Fibroblast of lung (primary cell): ENCODE data around the gene NOX3. TPM values are rescaled to one million over a fixed set of nuclear protein-coding genes. Genes with fewer than 3 reads are reported as not detected.
A peak's percentile ranks its signal among the peaks of the same experiment; 100 is the strongest.

Experiments
- DNase-seq, 2 donors: peaks; one replicate each; pipeline versions ENCODE4 v3.0.0 to v3.0.0-alpha.2; 2010; ENCODE audit warnings: low read depth in 2 of 2
- H2AFZ ChIP-seq: 2 replicates; pipeline ENCODE4 v1.5.1; 2012; ENCODE audit warnings: low read length, control low read depth, inconsistent platforms
- H3K27ac ChIP-seq: 2 replicates; pipeline ENCODE4 v1.5.1; 2011; ENCODE audit warnings: low read length, control low read depth; ENCODE audit not compliant: insufficient read depth
- H3K27me3 ChIP-seq: 2 replicates; pipeline ENCODE4 v1.5.1; 2011; ENCODE audit warnings: mild to moderate bottlenecking, low read length; ENCODE audit not compliant: control insufficient read depth, insufficient read depth
- H3K36me3 ChIP-seq: 2 replicates; pipeline ENCODE4 v1.5.1; 2011; ENCODE audit warnings: low read length; ENCODE audit not compliant: control insufficient read depth, insufficient read depth
- H3K4me1 ChIP-seq: 2 replicates; pipeline ENCODE4 v1.5.1; 2011; ENCODE audit warnings: low read length; ENCODE audit not compliant: control insufficient read depth, insufficient read depth; ENCODE audit errors: extremely low read depth
- H3K4me2 ChIP-seq: 2 replicates; pipeline ENCODE4 v1.5.1; 2011; ENCODE audit warnings: low read length, control low read depth; ENCODE audit not compliant: insufficient read depth; ENCODE audit errors: extremely low read depth
- H3K4me3 ChIP-seq, 4 experiments: fragments of 200-600 bp in 1 of 4; sonication (generic) in 1 of 4; replicated peaks in 1 of 4; 2 replicates each; pipeline ENCODE4 v1.5.1; 2011 to 2016; ENCODE audit warnings: low read length in 4 of 4, low read depth in 3 of 4, mild to moderate bottlenecking in 3 of 4, control low read depth in 2 of 4, inconsistent platforms in 1 of 4, mixed read lengths in 1 of 4; ENCODE audit not compliant: insufficient read depth in 1 of 4; ENCODE audit errors: control extremely low read depth in 1 of 4
- H3K79me2 ChIP-seq: 2 replicates; pipeline ENCODE4 v1.5.1; 2012; ENCODE audit warnings: mild to moderate bottlenecking, low read length, inconsistent platforms; ENCODE audit not compliant: control insufficient read depth, insufficient read depth
- H3K9ac ChIP-seq: 2 replicates; pipeline ENCODE4 v1.5.1; 2011; ENCODE audit warnings: mild to moderate bottlenecking, low read length, control low read depth; ENCODE audit not compliant: insufficient read depth
- H3K9me3 ChIP-seq: 2 replicates; pipeline ENCODE4 v1.5.1; 2012; ENCODE audit warnings: low read depth, low read length; ENCODE audit not compliant: control insufficient read depth, insufficient read depth
- H4K20me1 ChIP-seq: 2 replicates; pipeline ENCODE4 v1.5.1; 2011; ENCODE audit warnings: low read length; ENCODE audit not compliant: control insufficient read depth, insufficient read depth; ENCODE audit errors: extremely low read depth
- EZH2 ChIP-seq: IDR thresholded peaks from 2 replicates; pipeline ENCODE4 v1.5.1; 2012; ENCODE audit warnings: low read length, control low read depth, mild to moderate bottlenecking; ENCODE audit errors: missing control alignments
- polyA plus RNA-seq, 2 donors: library from polyadenylated mRNA; depleted of rRNA in 1 of 2; stranded (reverse) in 1 of 2; unstranded in 1 of 2; fragments of >200 nt; gene quantifications; 2 replicates each; pipeline ENCODE4 v1.2.1, GENCODE V29; 2011 to 2012; ENCODE audit warnings: missing spikeins in 1 of 2
- total RNA-seq: library from RNA; depleted of rRNA; stranded (reverse); fragments of >200 nt; gene quantifications from 2 replicates; pipeline ENCODE4 v1.2.1, GENCODE V29; 2014
- TF ChIP-seq, protein P1 (sequence below), 2 donors: IDR thresholded peaks in 1 of 2; conservative IDR thresholded peaks in 1 of 2; 1 replicate in 1 of 2; 2 replicates in 1 of 2; pipeline ENCODE4 v1.5.1; 2011 to 2012; ENCODE audit warnings: low read length in 2 of 2, control low read depth in 1 of 2, inconsistent platforms in 1 of 2, low read depth in 1 of 2, mild to moderate bottlenecking in 1 of 2

The NOX3 gene
- total and polyA plus RNA-seq, 2 donors (not counting 1 experiment from before 2014, with no cell fraction given) = not detected

DNA sequence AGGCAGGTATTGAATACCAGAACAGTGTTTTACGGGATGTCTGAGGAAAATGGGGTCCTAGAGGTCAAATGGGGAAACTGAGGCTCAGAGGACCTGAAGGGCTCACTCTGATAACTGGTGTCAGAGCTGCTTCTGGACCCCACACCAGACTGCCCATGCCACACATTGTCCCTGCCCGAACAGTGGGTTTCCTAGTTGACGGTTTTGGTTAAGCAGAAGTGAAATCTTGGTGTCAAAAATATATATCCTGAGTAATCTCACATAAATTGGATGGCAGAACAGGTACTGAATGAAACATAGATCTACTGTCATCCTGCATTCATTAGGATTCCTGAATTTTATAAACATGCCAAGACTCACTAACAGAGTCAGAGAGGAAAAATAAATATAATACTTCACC is 16.3 kb downstream of the NOX3 start:
- H2AFZ ChIP-seq = no peak overlapping the region
- TF ChIP-seq EZH2 = no peak
- TF ChIP-seq, protein P1, sequence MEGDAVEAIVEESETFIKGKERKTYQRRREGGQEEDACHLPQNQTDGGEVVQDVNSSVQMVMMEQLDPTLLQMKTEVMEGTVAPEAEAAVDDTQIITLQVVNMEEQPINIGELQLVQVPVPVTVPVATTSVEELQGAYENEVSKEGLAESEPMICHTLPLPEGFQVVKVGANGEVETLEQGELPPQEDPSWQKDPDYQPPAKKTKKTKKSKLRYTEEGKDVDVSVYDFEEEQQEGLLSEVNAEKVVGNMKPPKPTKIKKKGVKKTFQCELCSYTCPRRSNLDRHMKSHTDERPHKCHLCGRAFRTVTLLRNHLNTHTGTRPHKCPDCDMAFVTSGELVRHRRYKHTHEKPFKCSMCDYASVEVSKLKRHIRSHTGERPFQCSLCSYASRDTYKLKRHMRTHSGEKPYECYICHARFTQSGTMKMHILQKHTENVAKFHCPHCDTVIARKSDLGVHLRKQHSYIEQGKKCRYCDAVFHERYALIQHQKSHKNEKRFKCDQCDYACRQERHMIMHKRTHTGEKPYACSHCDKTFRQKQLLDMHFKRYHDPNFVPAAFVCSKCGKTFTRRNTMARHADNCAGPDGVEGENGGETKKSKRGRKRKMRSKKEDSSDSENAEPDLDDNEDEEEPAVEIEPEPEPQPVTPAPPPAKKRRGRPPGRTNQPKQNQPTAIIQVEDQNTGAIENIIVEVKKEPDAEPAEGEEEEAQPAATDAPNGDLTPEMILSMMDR (conservative IDR thresholded peaks at IDR 0.05 in 1 of 2, IDR thresholded peaks at IDR 0.05 in 1 of 2; ENCODE audit: low read depth in 1 of 2, low read length in 2 of 2) = no peak
- H3K4me2 ChIP-seq = no peak overlapping the region
- no peaks in the 10 kb centered on the region for H3K79me2 ChIP-seq
- H3K27ac ChIP-seq = no peak overlapping the region
- H3K9ac ChIP-seq = no peak overlapping the region
- H4K20me1 ChIP-seq = no peaks in the 10 kb centered on the region
- H3K36me3 ChIP-seq = no peaks in the 10 kb centered on the region
- H3K4me1 ChIP-seq = peaks cover 2% of the 10 kb centered on the region
- H3K4me3 ChIP-seq = no peak overlapping the region
- no peaks in the 10 kb centered on the region for H3K27me3 ChIP-seq
- no peak for DNase-seq
- no peaks in the 10 kb centered on the region for H3K9me3 ChIP-seq

DNA sequence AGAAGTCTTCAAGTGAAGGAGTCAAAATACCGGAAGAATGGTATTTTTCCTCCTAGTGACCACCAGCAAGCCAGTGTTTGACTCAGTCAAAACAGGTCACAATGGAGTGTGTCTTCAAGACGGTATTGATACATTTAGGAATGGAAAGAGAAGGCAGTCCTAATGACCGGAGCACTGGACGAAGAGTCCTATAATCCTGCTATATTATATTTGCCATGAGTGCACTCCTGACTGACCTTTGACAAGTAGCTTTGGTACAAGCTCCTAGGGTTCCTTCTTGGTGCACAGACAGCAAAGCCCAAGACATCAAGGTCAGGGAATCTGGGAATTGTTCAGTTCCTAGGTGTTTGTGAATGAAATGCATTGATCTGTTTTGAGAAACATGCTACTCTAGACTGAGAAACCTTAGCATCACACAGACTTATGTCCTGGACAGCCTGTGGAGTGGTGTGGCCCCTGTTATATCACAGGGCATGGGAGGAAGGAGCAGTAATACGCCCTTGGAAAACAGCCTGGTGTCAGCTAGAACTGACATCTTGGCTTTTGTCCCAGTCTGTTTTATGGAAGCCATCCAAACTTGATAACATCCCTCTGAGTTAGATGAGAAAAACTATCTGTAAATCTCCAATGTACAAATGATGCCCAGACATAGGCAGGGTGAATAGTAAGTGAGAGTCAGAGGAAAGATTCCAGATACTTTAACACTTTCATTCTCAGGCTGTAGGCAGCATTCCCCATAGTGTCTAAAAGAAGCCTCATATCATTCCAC is 18.5 kb downstream of the NOX3 start:
- Histone ChIP-seq H3K4me2 (no peak overlapping the region), H3K4me1 (peaks cover 2% of the 10 kb centered on the region), H3K27ac (no peak overlapping the region), H3K9ac (no peak overlapping the region), H2AFZ (no peak overlapping the region), H3K27me3 (no peaks in the 10 kb centered on the region), H3K36me3 (no peaks in the 10 kb centered on the region), H3K9me3 (no peaks in the 10 kb centered on the region), H3K79me2 (no peaks in the 10 kb centered on the region), H3K4me3 (no peak overlapping the region), H4K20me1 (no peaks in the 10 kb centered on the region)
- peak in 1 of 2 donors; percentile 49 for DNase-seq
- TF ChIP-seq, protein P1 (conservative IDR thresholded peaks at IDR 0.05 in 1 of 2, IDR thresholded peaks at IDR 0.05 in 1 of 2; ENCODE audit: low read depth in 1 of 2, low read length in 2 of 2) = no peak
- TF ChIP-seq EZH2 = no peak

DNA sequence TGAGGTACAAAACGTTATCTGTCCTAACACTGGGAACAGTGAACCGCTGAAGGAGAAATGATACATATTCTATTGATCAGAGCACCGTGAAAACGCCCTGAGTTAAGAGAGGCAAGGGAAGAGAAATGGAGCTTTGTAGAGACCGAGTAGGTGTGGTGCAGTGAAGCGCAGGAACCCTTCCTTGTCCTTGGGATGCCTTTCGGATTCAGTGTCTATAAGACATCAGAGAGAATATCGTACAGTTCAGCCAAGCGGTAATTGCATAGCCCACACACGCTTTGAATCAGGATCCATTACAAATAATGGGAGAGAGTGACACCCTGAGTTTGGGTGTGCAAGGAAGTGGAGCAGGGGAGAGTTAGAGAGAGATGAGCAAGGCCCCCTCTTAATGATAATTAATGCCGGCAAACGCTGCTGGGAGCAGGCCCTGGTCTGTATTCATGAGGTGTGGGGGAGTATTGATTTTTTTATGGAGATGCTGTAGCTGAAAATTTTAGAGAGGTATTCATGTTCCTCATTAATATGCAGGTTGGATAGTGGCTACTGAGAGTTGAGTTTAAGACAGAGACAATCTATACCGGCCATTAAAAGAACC is 20.7 kb downstream of the NOX3 start:
- Histone ChIP-seq H3K4me3 (no peak overlapping the region), H3K9me3 (no peaks in the 10 kb centered on the region), H3K27me3 (no peaks in the 10 kb centered on the region), H4K20me1 (no peaks in the 10 kb centered on the region), H3K36me3 (no peaks in the 10 kb centered on the region), H3K4me2 (no peak overlapping the region), H3K9ac (no peak overlapping the region), H3K27ac (no peak overlapping the region), H3K4me1 (peaks cover 2% of the 10 kb centered on the region), H3K79me2 (no peaks in the 10 kb centered on the region), H2AFZ (no peak overlapping the region)
- DNase-seq = no peak
- TF ChIP-seq EZH2 = no peak
- TF ChIP-seq, protein P1 (conservative IDR thresholded peaks at IDR 0.05 in 1 of 2, IDR thresholded peaks at IDR 0.05 in 1 of 2; ENCODE audit: low read depth in 1 of 2, low read length in 2 of 2) = no peak
